Mesothelial cell of epicardium (in vitro differentiated cells): ENCODE measurements around the gene PRDM16. TPM values are rescaled to one million over a fixed set of nuclear protein-coding genes. Genes with fewer than 3 reads are reported as not detected.

Experiments
- DNase-seq, 2 experiments: peaks; one replicate each; pipeline ENCODE4 v3.0.0; 2021; ENCODE audit warnings: low spot score in 2 of 2; ENCODE audit not compliant: unreplicated experiment in 2 of 2
- H3K27ac Mint-ChIP-seq: 2 replicates; pipeline ENCODE4 v1.8.0; 2021; ENCODE audit warnings: mixed read lengths
- H3K27me3 Mint-ChIP-seq: 2 replicates; pipeline ENCODE4 v1.8.0; 2021; ENCODE audit warnings: low read depth, mixed read lengths
- H3K36me3 Mint-ChIP-seq: 2 replicates; pipeline ENCODE4 v1.8.0; 2021; ENCODE audit warnings: mixed read lengths
- H3K4me1 Mint-ChIP-seq: 2 replicates; pipeline ENCODE4 v1.8.0; 2021; ENCODE audit warnings: mixed read lengths
- H3K4me3 Mint-ChIP-seq: 2 replicates; pipeline ENCODE4 v1.8.0; 2021; ENCODE audit warnings: mild to moderate bottlenecking, moderate library complexity, mixed read lengths
- H3K9me3 Mint-ChIP-seq: 2 replicates; pipeline ENCODE4 v1.8.0; 2021; ENCODE audit warnings: mixed read lengths
- CTCF ChIP-seq: fragments of 200-600 bp; sonication (generic); IDR thresholded peaks from one replicate; pipeline ENCODE4 v1.5.0; 2021; ENCODE audit warnings: antibody characterized with exemption; ENCODE audit not compliant: unreplicated experiment
- total RNA-seq: library from RNA; stranded (reverse); gene quantifications from 3 replicates; pipeline ENCODE4 v1.2.1, GENCODE V29; 2021

The PRDM16 gene
- total RNA-seq, 1 donor from 2014 or later: 1.4 TPM

GRCh38 chr1:3184666-3185065 is 115.7 kb downstream of the PRDM16 start:
- Mint-ChIP-seq H3K27ac (no peak overlapping the region), H3K9me3 (no peaks in the 10 kb centered on the region), H3K4me1 (peaks cover 23% of the 10 kb centered on the region), H3K4me3 (no peak overlapping the region), H3K27me3 (peaks cover 3% of the 10 kb centered on the region), H3K36me3 (no peaks in the 10 kb centered on the region)
- no peak for TF ChIP-seq CTCF
- DNase-seq: no peak

- Mint-ChIP-seq H3K4me3 (peak overlapping the region; percentile 46), H3K36me3 (no peaks in the 10 kb centered on the region), H3K9me3 (no peaks in the 10 kb centered on the region), H3K4me1 (peaks cover 33% of the 10 kb centered on the region), H3K27me3 (peaks cover 3% of the 10 kb centered on the region), H3K27ac (peak overlapping the region; percentile 86)
- TF ChIP-seq CTCF: no peak
- DNase-seq: peak in 1 of 2 experiments; percentile 57
These were observed 117.0 kb downstream of the PRDM16 start for GRCh38 chr1:3185896-3186525.

DNA sequence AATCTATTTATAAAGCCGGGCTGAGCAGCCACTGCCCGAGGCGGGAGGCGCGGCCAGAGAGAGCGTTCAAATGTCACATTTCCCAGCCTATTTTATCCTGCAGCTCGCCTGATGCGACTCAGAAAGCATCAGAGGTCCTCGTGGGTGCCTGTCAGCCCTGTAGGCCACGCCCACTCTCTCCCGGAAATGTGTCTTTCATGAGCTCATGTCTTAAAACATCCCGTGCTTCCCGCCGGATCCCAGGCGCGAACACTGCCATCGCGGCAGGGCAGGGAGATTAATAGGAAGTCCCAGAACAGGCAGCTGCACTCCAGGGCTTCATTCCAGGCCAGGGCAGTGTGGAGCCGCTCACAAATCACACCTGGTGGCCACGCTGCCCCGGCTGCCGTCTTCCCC is 117.5 kb downstream of the PRDM16 start:
- Mint-ChIP-seq H3K4me3 (peak overlapping the region; percentile 46), H3K27ac (peak overlapping the region; percentile 86), H3K4me1 (peaks cover 38% of the 10 kb centered on the region), H3K9me3 (no peaks in the 10 kb centered on the region), H3K36me3 (no peaks in the 10 kb centered on the region), H3K27me3 (peaks cover 3% of the 10 kb centered on the region)
- TF ChIP-seq CTCF: no peak
- peak; percentile 51 to 74 for DNase-seq

DNA sequence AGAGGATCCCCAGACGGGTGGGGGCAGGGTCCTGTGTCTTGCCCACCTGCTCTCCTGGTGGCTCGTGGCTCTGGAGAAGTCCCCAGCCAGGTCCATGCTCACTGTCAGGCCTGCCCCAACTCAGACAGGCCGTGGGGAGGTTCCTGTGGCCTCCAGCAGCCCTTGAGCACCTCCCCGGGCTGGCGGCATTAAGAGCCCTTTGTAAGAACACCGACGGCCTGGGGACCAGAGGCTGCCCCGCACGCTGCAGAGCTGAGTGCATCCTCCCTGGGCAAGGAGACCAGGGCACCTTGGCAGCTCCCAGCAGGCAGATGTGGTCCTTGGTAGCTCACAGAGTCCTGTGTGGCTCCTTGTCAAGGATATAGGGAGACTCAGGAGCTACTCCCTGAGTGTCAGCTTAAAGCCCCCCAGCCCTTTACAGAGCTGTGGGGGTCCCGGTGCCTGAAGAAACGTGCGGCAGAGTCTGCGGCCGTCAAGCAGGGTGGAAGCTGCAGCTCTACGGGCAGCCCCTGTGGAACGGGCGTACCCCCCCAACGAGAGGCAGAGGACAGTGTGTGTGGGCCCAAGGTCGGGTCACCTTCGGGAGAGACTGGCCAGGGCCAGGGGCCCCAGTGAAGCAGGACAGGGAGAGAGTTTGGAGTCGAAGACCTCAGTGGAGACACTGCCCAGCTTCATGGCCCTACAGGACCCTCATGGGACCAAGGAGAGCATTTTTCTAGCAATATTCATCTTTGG is 118.6 kb downstream of the PRDM16 start:
- no peak for DNase-seq
- peaks cover 39% of the 10 kb centered on the region for H3K4me1 Mint-ChIP-seq
- peaks cover 4% of the 10 kb centered on the region for H3K27me3 Mint-ChIP-seq
- no peak overlapping the region for H3K4me3 Mint-ChIP-seq
- no peaks in the 10 kb centered on the region for H3K36me3 Mint-ChIP-seq
- H3K27ac Mint-ChIP-seq: no peak overlapping the region
- no peak for TF ChIP-seq CTCF
- no peaks in the 10 kb centered on the region for H3K9me3 Mint-ChIP-seq

DNA sequence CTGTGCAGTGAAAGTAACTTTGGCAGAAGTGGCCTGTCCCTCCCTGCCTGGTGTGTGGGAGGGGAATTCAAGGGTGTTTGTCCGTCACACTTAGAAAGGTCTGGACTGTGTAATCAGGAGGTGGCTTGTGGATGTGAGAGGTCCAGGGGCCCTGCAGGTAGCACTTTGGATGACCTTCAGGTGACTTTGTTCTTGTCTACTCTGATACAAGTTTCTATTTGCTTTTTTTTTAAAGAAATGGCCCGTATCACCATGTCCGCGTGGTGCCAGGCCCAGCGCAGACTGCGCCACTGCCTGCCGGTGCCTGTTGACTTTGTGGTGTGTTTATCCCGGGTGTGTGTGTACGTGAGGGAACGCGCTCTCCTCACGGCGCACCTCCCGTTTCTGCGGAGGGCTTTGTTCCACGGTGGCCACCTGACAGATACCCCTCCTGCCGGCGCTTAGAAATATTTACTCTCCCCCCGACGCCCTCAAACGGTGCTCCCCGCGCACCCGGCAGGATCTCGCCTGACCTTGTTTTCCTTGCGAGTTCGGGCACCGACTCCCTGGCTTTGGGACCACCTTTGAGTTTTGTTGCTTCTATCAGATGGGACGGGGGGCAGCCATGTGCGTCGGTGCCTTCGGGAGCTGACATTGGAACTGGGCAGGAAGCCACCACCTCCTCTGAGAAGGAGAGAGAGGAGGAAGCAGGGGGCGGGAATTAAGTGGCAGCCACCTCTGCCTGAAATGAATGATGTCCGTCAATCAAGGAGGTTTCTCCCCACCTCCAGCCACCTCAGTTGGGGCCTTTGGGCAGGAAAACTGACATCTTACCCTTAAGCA is 119.4 kb downstream of the PRDM16 start:
- Mint-ChIP-seq H3K4me3 (no peak overlapping the region), H3K4me1 (peaks cover 37% of the 10 kb centered on the region), H3K27me3 (peaks cover 7% of the 10 kb centered on the region), H3K27ac (no peak overlapping the region), H3K9me3 (no peaks in the 10 kb centered on the region), H3K36me3 (no peaks in the 10 kb centered on the region)
- TF ChIP-seq CTCF: no peak
- no peak for DNase-seq
